ENCODE results near the gene FBXO46.

The FBXO46 gene

DNA sequence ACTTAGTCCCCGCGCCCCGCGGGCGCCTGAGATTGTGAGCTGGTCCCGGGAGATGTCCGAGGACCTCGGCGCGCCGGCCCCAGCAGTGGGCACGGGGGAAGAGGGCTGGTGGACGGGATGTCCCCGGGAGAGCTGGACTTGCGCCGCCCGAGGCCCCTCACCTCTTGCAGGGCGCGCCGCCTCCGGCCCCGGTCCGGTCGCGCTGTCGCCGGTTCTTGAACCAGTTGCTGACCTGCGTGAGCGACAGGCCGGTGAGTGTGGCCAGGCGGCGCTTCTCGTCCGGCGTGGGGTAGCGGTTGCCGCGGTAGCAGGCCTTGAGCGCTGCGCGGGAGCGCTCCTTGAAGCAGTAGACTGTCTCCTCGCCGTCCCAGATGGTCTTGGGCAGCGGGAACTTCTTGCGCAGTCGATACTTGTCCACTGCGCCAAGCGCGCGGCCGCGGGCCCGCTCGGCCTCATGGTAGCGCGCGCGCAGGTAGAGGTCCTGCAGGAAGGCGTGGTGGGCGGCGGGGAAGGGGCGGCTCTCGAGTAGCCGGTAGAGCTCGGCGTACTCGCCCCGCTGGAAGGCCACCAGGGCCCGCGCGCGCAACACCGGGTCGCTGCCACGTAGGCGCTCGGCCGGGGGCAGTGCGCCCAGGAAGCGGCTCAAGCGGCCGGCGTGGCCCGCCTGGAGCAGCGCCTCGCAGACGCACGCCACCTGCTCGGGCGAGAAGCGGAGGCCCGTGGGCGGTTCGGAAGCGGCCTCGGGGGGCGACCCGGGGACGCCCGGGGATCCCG is 37.4 kb upstream of the FBXO46 start:
- TF ChIP-seq Cebpa-rat (IDR thresholded peaks at IDR 0.05), result no peak
- H3K4me2 ChIP-seq, result peak overlapping the region; percentile 87 to 100 (median 99)
- peaks cover 14 to 44% (median 20%) of the 10 kb centered on the region in 11 experiments for H3K27me3 ChIP-seq
- H3K9ac ChIP-seq, result peak overlapping the region; percentile 66 to 85 (median 77)
- peaks cover 22 to 64% (median 24%) of the 10 kb centered on the region in 11 experiments; a peak in 21 of 22 replicates for H4K20me1 ChIP-seq
- peaks cover 0 to 11% (median 0%) of the 10 kb centered on the region in 11 experiments; a peak in 2 of 22 replicates for H3K36me3 ChIP-seq
- peak overlapping the region in 10 of 11 experiments; percentile 65 to 82 (median 74); a peak in 19 of 22 replicates for H3K27ac ChIP-seq
- no peaks in the 10 kb centered on the region for H3K9me3 ChIP-seq (replicated peaks in 1 of 11)
- peak overlapping the region; percentile 69 to 83 (median 76) for H3K4me3 ChIP-seq
- H3K4me1 ChIP-seq, result peaks cover 14 to 74% (median 62%) of the 10 kb centered on the region in 10 experiments

DNA sequence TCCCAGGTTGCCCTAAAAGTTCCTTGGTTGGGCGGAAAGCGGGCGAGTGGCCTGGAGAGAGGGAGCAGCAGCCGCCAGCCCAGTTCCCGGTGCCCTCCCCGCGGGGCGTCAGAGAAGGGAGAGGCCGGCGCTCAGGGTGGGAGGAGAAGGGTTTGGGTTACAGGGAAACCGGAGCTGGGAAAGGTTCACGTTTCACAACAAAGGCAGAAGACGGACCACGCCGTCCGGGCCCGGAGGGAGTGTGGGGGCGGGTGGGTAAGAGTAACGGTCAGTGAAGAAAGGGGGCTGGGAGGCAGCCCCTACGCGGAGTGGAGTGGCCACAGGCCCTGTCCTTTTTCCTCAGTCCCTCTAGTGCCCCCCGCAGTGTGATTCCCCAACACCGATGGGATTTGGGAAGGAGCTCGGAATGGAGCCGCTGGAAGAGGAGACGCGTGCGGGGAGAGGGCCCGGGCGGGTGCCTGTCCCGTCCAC is 36.7 kb upstream of the FBXO46 start:
- H3K9me3 ChIP-seq (replicated peaks in 1 of 11), result no peaks in the 10 kb centered on the region
- TF ChIP-seq Cebpa-rat (IDR thresholded peaks at IDR 0.05), result no peak
- peak overlapping the region; percentile 87 to 100 (median 99) for H3K4me2 ChIP-seq
- H3K27me3 ChIP-seq, result peaks cover 14 to 38% (median 20%) of the 10 kb centered on the region in 11 experiments
- peaks cover 9 to 74% (median 62%) of the 10 kb centered on the region in 10 experiments for H3K4me1 ChIP-seq
- peaks cover 16 to 57% (median 18%) of the 10 kb centered on the region in 11 experiments; a peak in 21 of 22 replicates for H4K20me1 ChIP-seq
- H3K27ac ChIP-seq, result no peak overlapping the region
- peak overlapping the region; percentile 69 to 83 (median 76) for H3K4me3 ChIP-seq
- peak overlapping the region in 7 of 11 experiments; percentile 76 to 85 (median 81); a peak in 12 of 22 replicates for H3K9ac ChIP-seq
- peaks cover 0 to 5% (median 0%) of the 10 kb centered on the region in 11 experiments; a peak in 2 of 22 replicates for H3K36me3 ChIP-seq

DNA sequence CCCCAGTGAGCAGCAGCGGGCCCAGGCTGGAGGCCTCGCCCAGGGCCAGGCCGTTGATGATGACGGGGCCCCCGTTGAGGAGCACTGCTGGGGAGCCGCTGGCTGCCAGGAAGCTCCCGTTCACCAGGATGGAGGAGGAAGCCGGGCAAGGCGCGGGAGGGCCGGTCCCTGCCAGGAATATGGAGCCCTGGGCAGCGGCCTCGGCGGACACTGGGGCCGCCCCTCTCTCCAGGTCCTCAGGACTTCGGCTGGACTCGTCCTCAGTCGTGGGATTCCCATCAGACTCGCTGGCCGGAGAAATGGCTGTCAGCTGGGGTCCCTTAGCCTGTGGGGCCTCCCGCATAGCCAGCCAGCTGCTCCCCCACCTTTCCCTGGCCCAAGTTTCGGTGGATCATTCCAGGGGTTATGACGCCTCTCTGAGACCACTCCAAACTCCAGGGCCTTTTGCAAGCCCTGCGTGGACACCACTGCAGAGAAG is 36.2 kb upstream of the FBXO46 start:
- 0 out of 22 replicates have a peak overlapping the region, but pooled peaks of 1 of the 11 experiments have one; percentile 85 for H3K9ac ChIP-seq
- no peak overlapping the region for H3K27ac ChIP-seq
- no peak overlapping the region for H3K4me3 ChIP-seq
- peaks cover 14 to 33% (median 20%) of the 10 kb centered on the region in 11 experiments for H3K27me3 ChIP-seq
- H3K4me1 ChIP-seq, result peaks cover 9 to 74% (median 62%) of the 10 kb centered on the region in 10 experiments
- TF ChIP-seq Cebpa-rat (IDR thresholded peaks at IDR 0.05), result no peak
- peaks cover 0 to 5% (median 0%) of the 10 kb centered on the region in 11 experiments; a peak in 2 of 22 replicates for H3K36me3 ChIP-seq
- peaks cover 12 to 52% (median 13%) of the 10 kb centered on the region in 11 experiments; a peak in 21 of 22 replicates for H4K20me1 ChIP-seq
- H3K9me3 ChIP-seq (replicated peaks in 1 of 11), result no peaks in the 10 kb centered on the region
- H3K4me2 ChIP-seq, result peak overlapping the region in 9 of 11 experiments; percentile 5 to 100 (median 99); a peak in 12 of 22 replicates

DNA sequence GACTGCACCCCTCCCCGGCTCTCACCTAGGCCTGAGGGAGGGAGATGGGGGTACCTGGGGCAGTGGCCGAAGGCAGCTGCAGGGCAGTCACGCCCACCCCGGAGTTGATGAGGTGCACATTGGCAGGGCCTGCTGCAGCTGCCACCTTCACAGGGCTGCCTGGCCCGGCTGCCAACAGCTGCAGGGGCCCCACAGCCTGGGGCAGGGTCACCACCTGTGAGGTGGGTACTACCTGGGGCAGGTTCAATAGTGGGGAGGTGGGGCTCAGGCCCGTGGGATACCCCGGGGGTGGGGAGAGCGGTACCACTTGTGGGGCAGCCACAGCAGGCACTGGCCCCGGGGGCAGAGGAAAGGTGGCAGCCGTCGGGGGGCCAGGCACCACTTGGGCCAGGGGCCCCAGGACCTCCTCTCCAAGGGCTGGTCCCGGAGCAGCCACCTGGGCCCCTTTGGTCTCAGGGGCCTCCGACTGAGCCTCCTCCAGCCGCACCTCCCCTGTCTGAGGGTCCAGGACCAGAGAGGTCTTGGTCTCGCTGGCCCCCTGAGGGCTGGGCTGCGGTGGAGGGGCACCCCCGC is 35.7 kb upstream of the FBXO46 start:
- peaks cover 14 to 27% (median 20%) of the 10 kb centered on the region in 11 experiments for H3K27me3 ChIP-seq
- no peak for TF ChIP-seq Cebpa-rat (IDR thresholded peaks at IDR 0.05)
- peaks cover 0 to 4% (median 0%) of the 10 kb centered on the region in 11 experiments; a peak in 2 of 22 replicates for H3K36me3 ChIP-seq
- H3K4me1 ChIP-seq, result peaks cover 9 to 74% (median 61%) of the 10 kb centered on the region in 10 experiments
- no peaks in the 10 kb centered on the region for H3K9me3 ChIP-seq (replicated peaks in 1 of 11)
- H3K4me2 ChIP-seq, result peak overlapping the region in 5 of 11 experiments; percentile 87 to 100 (median 99); a peak in 4 of 22 replicates
- H4K20me1 ChIP-seq, result peaks cover 6 to 47% (median 7%) of the 10 kb centered on the region in 11 experiments; a peak in 20 of 22 replicates
- H3K9ac ChIP-seq, result no peak overlapping the region
- no peak overlapping the region for H3K27ac ChIP-seq
- H3K4me3 ChIP-seq, result no peak overlapping the region

DNA sequence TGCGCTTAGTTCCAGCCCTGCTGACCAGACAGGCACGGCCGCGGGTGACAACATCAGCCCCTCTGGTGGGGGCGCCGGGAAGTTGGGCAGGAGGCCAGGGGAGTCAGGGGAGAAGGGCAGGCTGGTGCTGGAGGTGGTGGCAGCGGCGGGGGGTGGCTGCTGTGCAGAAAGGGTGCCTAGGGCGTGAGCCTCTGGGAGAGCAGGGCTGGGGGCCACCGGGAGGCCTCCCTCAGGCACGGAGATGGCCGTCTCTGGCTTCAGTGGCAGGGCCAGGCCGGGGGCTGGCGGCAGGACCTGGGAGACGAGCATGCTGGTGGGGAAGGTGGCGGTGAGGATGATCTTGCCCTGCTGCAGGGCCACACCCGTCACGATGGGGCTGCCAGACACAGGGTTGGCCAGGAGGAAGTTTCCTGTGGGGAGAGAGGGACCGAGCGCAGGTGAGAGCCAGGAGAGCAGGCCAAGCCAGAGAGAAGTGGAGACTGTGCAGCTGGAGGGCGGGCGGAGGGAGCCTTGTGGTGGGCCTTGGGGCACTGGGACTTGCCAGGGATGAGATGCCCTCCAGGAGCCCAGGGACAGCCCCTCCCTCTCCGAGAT is 35.1 kb upstream of the FBXO46 start:
- Histone ChIP-seq H3K27ac (no peak overlapping the region), H3K4me3 (no peak overlapping the region), H3K9ac (no peak overlapping the region), H4K20me1 (peaks cover under 1 to 41% (median 4%) of the 10 kb centered on the region in 11 experiments; a peak in 16 of 22 replicates), H3K4me1 (peaks cover 9 to 68% (median 55%) of the 10 kb centered on the region in 10 experiments), H3K9me3 (replicated peaks in 1 of 11) (no peaks in the 10 kb centered on the region), H3K4me2 (no peak overlapping the region), H3K36me3 (no peaks in the 10 kb centered on the region), H3K27me3 (peaks cover 14 to 22% (median 19%) of the 10 kb centered on the region in 11 experiments)
- no peak for TF ChIP-seq Cebpa-rat (IDR thresholded peaks at IDR 0.05)

DNA sequence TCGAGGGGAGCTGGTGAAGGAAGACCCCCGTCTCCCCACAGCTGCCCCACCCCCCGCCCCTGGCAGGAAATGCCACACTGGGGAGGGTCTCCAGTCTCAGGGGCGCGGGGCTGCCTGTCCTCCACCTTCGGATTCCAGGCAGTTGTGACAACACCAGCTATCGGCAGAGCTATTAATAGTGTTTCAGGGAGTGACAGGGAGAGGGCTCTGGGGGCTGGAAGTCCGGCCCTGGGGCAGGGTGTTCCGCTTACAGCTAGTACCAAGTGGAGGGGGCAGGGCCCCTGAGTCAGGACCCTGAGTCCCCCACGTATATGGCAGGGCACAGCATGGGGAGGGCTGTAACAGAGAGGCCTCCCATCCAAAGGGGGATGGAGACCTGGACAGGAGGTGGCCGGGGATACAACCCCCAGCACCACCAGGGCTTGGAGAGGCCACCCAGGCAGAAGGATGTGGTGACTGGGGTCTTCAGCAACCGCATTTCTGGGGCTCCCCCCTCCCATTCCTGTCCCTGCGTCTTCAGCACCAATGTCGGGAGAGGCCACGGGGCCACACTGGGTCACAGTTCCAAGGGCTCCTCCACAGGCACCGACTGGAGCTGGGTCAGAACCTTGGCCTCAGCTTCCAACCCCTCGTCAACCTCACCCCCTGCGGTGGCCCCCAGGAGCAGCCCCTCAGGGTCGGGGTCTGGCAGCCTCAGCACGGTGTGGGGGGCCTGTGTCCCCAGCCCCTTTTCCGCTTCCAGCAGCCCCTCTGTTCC is 34.4 kb upstream of the FBXO46 start:
- peak overlapping the region in 2 of 11 experiments; percentile 1 to 9; a peak in 4 of 22 replicates for H3K4me2 ChIP-seq
- no peak overlapping the region for H3K4me3 ChIP-seq
- peaks cover 9 to 64% (median 53%) of the 10 kb centered on the region in 10 experiments for H3K4me1 ChIP-seq
- no peak for TF ChIP-seq Cebpa-rat (IDR thresholded peaks at IDR 0.05)
- H3K36me3 ChIP-seq, result no peaks in the 10 kb centered on the region
- H3K27ac ChIP-seq, result no peak overlapping the region
- H3K9ac ChIP-seq, result no peak overlapping the region
- peaks cover 0 to 38% (median 4%) of the 10 kb centered on the region in 11 experiments; a peak in 8 of 22 replicates for H4K20me1 ChIP-seq
- H3K9me3 ChIP-seq (replicated peaks in 1 of 11), result no peaks in the 10 kb centered on the region
- H3K27me3 ChIP-seq, result peaks cover 14 to 21% (median 19%) of the 10 kb centered on the region in 11 experiments

DNA sequence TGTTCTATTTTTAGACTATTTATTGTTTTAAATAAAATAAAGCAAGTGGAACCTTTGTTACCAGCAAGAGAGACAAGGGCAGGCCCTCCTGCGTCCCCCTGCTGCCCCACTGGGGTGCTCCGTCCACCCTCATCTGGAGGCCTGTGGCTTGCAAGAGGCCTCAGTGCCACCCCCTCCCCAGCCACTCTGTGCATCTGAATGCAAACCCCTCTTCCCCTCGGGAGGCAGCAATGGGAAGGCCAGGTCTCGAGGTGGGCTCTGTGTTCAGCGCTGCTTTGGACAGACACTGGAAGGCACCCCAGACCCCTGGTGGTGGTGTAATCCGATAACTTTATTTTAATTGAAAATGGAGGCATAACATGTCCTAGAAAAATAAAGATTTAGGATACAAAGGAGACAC is 33.8 kb upstream of the FBXO46 start:
- Histone ChIP-seq H3K4me2 (peak overlapping the region in 6 of 11 experiments; percentile 14 to 66 (median 41); a peak in 7 of 22 replicates), H3K4me1 (peaks cover 9 to 59% (median 47%) of the 10 kb centered on the region in 10 experiments), H3K36me3 (no peaks in the 10 kb centered on the region), H3K4me3 (no peak overlapping the region), H3K9me3 (replicated peaks in 1 of 11) (no peaks in the 10 kb centered on the region), H4K20me1 (peaks cover 0 to 38% (median 0%) of the 10 kb centered on the region in 11 experiments; a peak in 5 of 22 replicates), H3K9ac (no peak overlapping the region), H3K27ac (no peak overlapping the region), H3K27me3 (peaks cover 14 to 21% (median 19%) of the 10 kb centered on the region in 11 experiments)
- no peak for TF ChIP-seq Cebpa-rat (IDR thresholded peaks at IDR 0.05)
